HG03025 (cell line): ENCODE data around the gene GOLGA1.
"Not testable (repeated sequence)": the region's sequence is repeated elsewhere in the genome, so short reads cannot be mapped to it uniquely, and the experiment has no call there.

Experiments
- ATAC-seq: cut with Tn5 transposase; IDR thresholded peaks from one replicate; pipeline ENCODE4 v1.9.1; 2021; ENCODE audit warnings: mild to moderate bottlenecking, moderate library complexity; ENCODE audit not compliant: unreplicated experiment, low FRiP score

GOLGA1 gene

DNA sequence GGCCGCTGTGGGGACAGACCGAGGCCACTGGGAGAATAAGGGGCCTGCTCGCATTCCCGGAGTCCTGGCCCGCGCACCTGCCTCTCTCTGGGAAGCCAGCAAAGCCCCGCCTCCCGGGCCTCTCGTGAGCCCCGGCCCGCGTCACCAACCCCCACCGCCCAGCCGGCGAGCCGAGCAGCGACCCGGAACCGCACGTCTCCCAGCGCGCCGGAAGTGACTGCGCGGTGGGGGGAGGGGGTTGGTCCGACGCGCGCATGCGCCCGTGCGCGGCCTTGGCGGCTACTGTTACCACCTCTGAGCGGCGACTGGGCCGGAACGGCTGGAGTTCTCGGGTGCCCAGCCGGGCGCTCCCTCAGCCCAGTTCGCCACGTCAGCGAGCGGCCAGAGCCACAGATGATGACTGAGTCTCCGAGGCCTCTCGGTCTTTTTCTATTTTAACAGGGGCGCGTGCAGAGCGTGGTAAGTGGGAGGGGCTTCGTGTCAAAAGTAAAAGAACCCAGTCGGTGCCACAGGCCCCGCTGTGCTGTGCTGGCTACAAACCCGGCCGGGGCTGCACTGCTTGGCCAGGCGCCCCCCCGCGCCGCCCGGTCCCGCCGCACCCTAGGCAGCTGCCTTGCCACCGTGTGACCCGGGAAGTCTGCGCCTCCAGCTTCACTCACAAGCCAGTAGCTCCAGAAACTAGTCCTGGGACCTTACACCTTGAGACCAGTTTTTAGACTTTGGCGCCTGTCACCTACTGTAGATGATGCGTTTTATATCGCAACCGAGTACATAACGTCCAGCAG is at the start of gene GOLGA1:
Gene GOLGA1 (minus strand): TSS at position 190 of the 785 bp plus-strand sequence. CDS start 2,372 bp downstream, outside the sequence.
- ATAC-seq, result peak; percentile 64

- no peak for ATAC-seq
Observed at GRCh38 chr9:124983698-124984097, 42.8 kb upstream of the GOLGA1 start.

DNA sequence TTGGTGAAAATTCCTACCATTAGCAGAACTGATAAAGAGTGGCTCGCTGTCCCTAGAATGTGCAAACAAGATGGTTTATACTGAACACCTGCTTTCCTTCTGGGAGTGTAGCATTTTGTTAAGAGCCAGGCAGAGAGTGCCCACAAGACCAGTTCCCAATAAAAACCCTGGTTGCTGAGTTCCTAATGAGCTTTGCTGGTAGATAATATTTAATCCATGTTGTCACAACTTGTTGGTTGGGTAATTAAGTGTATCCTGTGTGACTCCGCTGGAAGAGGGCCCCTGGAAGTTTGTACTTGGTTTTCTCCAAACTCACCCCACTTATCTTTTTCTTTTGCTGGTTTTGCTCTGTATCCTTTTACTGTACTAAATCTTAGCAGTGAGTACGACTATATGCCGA is 39.5 kb upstream of the GOLGA1 start:
- no peak for ATAC-seq

DNA sequence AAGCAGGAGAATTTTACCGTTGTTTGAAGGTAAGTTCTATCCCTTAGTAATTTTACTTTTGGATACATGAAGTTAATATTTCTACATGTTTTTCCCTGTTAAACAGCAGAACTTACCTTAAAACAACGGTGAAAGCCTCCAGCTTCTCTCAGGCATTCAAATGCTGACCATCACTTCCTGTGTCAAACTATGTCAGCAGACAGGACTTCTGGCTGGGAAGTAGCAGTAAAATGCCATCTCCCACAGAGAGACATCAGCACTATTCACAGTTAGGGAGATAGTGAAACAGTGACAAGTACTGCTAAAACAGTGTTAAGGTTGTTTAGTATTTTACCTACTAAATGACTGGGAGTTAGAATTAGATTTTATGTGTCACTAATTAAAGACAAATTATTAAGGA is 34.2 kb upstream of the GOLGA1 start:
- ATAC-seq, result no peak

- ATAC-seq, result no peak
Observed at GRCh38 chr9:124973807-124974206, 32.9 kb upstream of the GOLGA1 start.

- ATAC-seq, result no peak
Observed at GRCh38 chr9:124972241-124972770, 31.4 kb upstream of the GOLGA1 start.

GRCh38 chr9:124969401-124969800 is 28.5 kb upstream of the GOLGA1 start:
- ATAC-seq, result no peak

GRCh38 chr9:124968238-124968637 is 27.4 kb upstream of the GOLGA1 start:
- ATAC-seq, result no peak

DNA sequence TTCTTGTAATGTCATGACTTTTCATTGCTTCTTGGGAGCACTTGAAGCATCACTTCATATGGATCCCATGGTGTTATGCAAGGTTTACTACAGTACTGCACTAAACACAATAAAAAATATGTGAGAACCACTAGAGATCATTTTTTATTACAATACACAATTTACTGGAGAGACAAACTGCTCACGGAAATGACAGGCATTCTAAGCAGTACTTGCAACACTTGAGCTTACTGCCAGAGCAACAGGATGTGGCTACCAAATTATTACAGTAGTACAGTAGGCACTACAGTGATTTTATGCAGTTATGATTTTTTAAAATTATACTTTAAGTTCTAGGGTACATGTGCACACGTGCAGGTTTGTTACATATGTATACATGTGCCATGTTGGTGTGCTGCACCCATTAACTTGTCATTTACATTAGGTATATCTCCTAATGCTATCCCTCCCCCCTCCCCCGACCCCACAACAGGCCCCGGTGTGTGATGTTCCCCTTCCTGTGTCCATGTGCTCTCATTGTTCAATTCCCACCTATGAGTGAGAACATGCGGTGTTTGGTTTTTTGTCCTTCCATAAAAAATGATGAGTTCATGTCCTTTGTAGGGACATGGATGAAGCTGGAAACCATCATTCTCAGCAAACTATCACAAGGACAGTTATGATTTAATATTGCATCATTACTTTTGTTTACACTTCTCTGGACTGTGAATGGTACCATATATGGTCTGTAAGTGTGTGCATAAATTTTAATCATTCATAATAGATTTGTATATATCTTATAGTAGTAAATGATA is 25.1 kb upstream of the GOLGA1 start:
- not testable (repeated sequence) for ATAC-seq

- ATAC-seq, result no peak
Observed at GRCh38 chr9:124964604-124965003, 23.7 kb upstream of the GOLGA1 start.

DNA sequence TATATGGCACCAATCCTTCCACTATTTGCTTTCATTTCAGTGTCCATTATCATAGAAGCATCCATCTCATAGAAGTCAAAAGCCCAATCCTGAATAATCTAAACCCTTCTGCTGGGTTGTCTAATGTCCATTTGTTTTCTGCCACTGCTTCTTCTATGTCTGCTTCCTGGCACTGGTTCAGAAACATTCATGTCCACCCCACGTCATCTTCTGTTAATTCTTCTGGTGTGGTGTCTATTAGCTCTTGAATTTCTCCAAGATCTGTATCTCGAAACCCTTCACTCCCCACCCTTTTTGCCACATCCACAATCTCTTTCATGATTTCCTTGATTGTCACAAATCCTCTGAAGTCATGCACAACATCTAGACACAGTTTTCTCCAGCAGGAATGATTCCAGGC is 23.2 kb upstream of the GOLGA1 start:
- no peak for ATAC-seq

GRCh38 chr9:124960409-124960752 is 19.5 kb upstream of the GOLGA1 start:
- ATAC-seq, result no peak

DNA sequence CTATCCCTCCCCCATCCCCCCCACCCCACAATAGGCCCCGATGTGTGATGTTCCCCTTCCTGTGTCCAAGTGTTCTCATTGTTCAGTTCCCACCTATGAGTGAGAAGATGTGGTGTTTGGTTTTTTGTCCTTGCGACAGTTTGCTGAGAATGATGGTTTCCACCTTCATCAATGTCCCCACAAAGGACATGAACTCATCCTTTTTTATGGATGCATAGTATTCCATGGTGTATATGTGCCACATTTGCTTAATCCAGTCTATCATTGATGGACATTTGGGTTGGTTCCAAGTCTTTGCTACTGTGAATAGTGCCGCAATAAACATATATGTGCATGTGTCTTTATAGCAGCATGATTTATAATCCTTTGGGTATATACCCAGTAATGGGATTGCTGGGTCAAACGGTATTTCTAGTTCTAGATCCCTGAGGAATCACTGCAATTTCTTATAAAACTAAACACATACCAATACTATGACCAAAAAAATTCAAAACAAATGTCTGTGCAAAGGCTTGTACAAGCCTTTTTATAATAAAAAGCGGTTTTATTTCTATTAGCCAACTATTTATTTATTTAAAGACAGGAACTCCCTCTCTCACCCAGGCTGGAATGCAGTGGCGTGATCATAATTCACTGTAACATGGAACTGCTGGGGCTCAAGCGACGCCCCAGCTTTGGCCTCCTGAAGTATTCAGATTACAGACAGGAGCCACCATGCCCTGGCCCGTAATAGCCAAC is 19.0 kb upstream of the GOLGA1 start:
- not testable (repeated sequence) for ATAC-seq

GRCh38 chr9:124954255-124954654 is 13.4 kb upstream of the GOLGA1 start:
- ATAC-seq, result no peak

DNA sequence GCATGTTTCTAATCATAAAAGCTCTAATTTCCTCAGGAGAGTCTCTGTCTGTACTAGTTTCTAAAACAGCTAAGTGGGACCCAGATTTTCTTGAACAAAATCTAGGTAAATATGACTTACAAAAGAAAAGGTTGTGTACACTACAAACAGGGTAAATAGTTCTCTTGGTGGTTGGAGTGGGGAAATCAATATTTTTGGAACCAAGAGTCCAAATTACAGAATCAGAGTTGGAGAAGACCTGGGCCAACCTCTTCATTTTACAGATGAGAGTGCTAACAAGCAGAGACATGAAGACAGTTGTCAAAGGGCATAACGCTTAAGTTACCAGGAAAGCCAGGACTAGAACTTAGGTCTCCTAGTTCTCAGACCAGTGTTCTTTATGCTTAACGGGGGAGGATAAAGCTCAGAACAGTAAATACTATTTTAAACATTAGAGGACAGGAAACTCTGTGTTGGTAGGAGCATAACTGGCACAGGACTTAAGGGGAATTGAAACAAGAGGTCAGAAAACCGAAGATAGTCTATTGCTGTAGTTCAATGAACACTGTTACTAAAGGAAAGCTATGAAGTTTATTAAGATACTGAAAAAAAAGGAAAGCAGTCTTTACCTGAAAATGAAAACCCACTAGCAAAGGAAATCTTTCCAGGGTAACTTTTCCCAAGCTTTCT is 9.3 kb upstream of the GOLGA1 start:
- ATAC-seq, result no peak

DNA sequence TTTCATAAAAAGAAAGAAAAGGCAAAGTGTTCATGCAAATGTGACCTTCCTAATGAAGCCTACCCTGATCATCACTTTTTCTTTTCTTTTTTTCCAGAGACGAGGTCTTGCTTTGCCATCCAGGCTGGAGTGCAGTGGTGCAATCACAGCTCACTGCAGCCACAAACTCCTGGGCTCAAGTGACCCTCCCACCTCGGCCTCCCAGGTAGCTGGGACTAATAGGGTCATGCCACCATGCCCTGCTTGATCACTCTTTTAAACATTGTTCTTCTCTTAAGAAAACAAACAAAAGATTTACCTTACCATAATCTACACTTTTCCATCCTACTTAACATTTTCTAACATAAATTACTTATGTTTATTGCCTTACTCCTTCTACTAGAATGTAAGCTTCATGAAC is 8.5 kb upstream of the GOLGA1 start:
- ATAC-seq, result no peak

DNA sequence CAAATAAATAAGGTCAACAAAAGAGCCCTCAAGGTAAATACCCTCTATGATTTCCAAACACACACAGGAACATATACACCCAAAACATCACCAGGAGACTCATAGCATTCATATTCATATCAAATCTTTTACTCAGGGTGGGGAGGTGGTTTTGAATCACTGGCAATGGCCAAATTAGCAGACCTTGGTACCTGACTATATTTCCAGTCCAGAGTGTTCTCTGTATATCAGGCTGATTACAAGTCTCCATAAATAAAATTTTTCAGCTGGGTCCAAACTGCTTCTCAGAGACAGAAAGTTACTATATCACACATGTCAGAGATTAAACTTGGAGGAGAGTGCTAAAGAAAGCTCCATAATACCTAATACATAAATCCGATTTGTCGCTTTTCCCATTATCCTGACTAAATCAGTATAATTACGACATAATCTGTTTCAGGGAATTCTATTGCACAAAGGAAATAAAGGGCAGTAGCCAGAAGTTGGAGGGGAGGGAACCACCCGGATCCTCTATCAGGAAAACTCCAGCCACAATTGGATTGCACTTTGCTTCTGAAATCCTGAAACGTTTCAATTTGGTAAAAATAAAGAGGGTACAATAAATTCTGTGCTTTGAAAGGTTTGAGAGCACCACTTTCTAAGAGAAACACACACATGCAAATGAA is 7.0 kb upstream of the GOLGA1 start:
- ATAC-seq, result no peak

GRCh38 chr9:124946167-124946566 is 5.3 kb upstream of the GOLGA1 start:
- no peak for ATAC-seq

DNA sequence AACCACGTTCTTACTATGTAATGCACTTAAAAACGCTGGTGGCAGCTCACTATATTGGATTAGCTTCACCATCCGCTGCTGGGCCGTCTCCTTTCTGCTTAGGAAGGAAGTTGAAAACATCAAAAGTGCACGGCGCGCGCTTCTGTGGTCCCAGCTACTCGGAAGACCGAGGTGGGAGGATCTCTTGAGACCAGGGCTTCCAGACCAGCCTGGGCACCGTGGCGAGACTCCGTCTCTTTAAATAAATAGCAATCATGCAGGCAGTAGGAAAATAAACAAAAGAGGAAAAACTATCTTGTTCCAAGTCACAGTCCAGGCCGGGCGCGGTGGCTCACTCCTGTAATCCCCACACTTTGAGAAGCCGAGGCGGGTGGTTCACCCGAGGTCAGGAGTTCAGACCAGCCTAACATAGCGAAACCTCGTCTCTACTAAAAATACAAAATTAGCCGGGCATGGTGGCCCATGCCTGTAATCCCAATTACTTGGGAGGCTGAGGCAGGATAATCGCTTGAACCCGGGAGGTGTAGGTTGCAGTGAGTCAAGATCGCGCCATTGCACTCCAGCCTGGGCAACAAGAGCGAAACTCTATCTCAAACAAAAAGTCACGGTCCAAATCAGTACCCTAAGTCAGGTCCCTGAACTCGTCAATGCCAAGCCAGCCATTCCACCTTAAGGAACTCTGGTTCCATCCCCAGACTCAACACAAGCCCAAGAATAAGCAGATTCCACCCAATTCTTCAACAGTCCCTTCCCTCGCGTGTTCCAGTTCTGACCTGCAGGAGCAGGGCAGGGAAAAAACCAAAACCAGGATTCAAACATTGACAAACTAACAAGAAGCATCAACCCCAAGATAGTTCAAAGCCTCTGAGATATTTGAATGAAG is 1.0 kb upstream of the GOLGA1 start:
- peak; percentile 34 for ATAC-seq
